C4-2B (cell line): ENCODE data around the gene TPK1.

Source experiments
- H3K27ac ChIP-seq: fragments of 450-650 bp; 2 replicates; pipeline ENCODE4 v1.5.1; 2017
- CTCF ChIP-seq: fragments of 450-650 bp; conservative IDR thresholded peaks from 2 replicates; pipeline ENCODE4 v1.5.1; 2017; ENCODE audit warnings: mild to moderate bottlenecking
- ZFX ChIP-seq: fragments of 450-650 bp; IDR thresholded peaks from 2 replicates; pipeline ENCODE4 v1.6.1; 2017

The TPK1 gene

GRCh38 chr7:144862612-144863319, 26.9 kb upstream of the TPK1 start:
- TF ChIP-seq ZFX = no peak
- no peak for TF ChIP-seq CTCF
- no peak overlapping the region for H3K27ac ChIP-seq

DNA sequence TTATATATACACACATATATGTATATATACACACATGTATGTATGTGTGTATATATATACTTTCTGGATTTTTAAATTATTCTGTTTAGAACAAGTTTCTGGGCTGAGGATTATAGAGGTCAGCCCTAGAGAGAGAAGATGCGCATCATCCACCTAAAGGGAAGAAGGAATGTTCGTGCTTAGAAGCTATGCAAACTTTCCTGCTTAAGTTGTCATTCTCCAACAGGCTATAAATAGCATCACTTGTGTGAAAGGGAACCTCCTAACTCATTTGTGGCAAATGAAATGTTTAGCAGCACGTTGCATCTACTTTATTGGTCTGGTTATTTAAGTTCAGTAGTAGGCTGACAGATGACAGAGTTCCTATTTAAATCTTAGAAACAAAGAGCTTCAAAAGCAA, 23.9 kb upstream of the TPK1 start:
- H3K27ac ChIP-seq = no peak overlapping the region
- TF ChIP-seq ZFX = no peak
- TF ChIP-seq CTCF = no peak

- TF ChIP-seq ZFX (no peak), CTCF (no peak)
- no peak overlapping the region for H3K27ac ChIP-seq
These were observed 21.6 kb upstream of the TPK1 start for GRCh38 chr7:144857463-144857862.

GRCh38 chr7:144854839-144855424, 19.1 kb upstream of the TPK1 start:
- no peak overlapping the region for H3K27ac ChIP-seq
- TF ChIP-seq ZFX (no peak), CTCF (peak; percentile 88)

- no peak overlapping the region for H3K27ac ChIP-seq
- TF ChIP-seq CTCF (no peak), ZFX (no peak)
These were observed 17.7 kb upstream of the TPK1 start for GRCh38 chr7:144853542-144853941.

DNA sequence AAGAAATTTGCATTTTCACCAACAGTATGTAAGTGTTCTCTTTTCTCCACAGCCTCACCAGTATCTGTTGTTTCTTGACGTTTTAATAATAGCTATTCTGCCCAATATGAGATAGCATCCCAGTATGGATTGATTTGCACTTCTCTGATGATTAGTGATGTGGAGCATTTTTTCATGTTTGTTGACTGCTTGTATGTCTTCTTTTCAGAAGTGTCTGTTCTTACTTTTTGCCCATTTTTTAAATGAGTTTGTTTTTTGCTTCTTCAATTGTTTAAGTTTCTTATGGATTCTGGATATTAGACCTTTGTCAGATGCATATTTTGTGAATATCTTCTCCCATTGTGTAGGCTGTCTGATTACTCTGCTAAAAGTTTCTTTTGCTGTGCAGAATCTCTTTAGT, 12.2 kb upstream of the TPK1 start:
- TF ChIP-seq ZFX = no peak

GRCh38 chr7:144842377-144842851, 6.6 kb upstream of the TPK1 start:
- H3K27ac ChIP-seq = no peak overlapping the region
- TF ChIP-seq ZFX = no peak
- TF ChIP-seq CTCF = no peak

More for the DNA sequence above, 12.2 kb upstream of the TPK1 start:
- no peak overlapping the region for H3K27ac ChIP-seq

GRCh38 chr7:144836545-144836842, 641 bp upstream of the TPK1 start:
- TF ChIP-seq CTCF = no peak
- H3K27ac ChIP-seq = peak overlapping the region; percentile 69
